K562 (cell line): Measurements from ENCODE around the gene AFF1. TPM values are rescaled to one million over a fixed set of nuclear protein-coding genes. Genes with fewer than 3 reads are reported as not detected.

Experiments
- CEBPB ChIP-seq: fragments of 450-650 bp; IDR thresholded peaks from 2 replicates; pipeline ENCODE4 v1.6.1; 2016; ENCODE audit warnings: missing genetic modification characterization, missing compliant biosample characterization
- CTBP1 ChIP-seq: fragments of 450-650 bp; IDR thresholded peaks from 2 replicates; pipeline ENCODE4 v1.6.1; 2016; ENCODE audit warnings: borderline replicate concordance
- KDM1A ChIP-seq, 2 experiments: fragments of 450-650 bp; IDR thresholded peaks; 2 replicates each; pipeline ENCODE4 v1.6.1; 2016; ENCODE audit warnings: mild to moderate bottlenecking in 2 of 2
- MAFK ChIP-seq: IDR thresholded peaks from 2 replicates; pipeline ENCODE4 v1.6.1; 2011; ENCODE audit warnings: low read length, improper control_type of control experiment
- PHF20 ChIP-seq: fragments of 450-650 bp; IDR thresholded peaks from 2 replicates; pipeline ENCODE4 v1.6.1; 2018; ENCODE audit not compliant: partially characterized antibody
- RBM25 ChIP-seq: fragments of 200-400 bp; formaldehyde crosslinking; IDR thresholded peaks from 2 replicates; pipeline ENCODE4 v1.6.1; 2018; ENCODE audit warnings: low read length, low read depth, moderate library complexity; ENCODE audit not compliant: severe bottlenecking
- ZNF282 ChIP-seq: sonication (generic); formaldehyde crosslinking; IDR thresholded peaks from 2 replicates; pipeline ENCODE4 v1.8.1; 2023; ENCODE audit warnings: missing genetic modification reagents
- polyA plus RNA-seq, 8 experiments: library from polyadenylated mRNA; depleted of rRNA in 4 of 8; stranded (reverse) in 5 of 8; unstranded in 3 of 8; fragments of >200 nt; fragmentation: Nextera tagmentation in 2 of 8; fragmentation: Illumina TruSeq in 1 of 8; extraction: Ambion mirVana in 2 of 8; extraction: Trizol in 1 of 8; gene quantifications; 2 replicates each; pipeline versions ENCODE4 v1.2.1 to v1.2.3, GENCODE V29; 2011 to 2014; ENCODE audit warnings: inconsistent platforms in 1 of 8, missing spikeins in 1 of 8
- total RNA-seq, 7 experiments: library from RNA; depleted of rRNA in 6 of 7; stranded (reverse); fragments of >200 nt in 6 of 7; fragmentation: Illumina TruSeq in 2 of 7; extraction: Trizol in 2 of 7; gene quantifications; 2 replicates each; pipeline versions ENCODE4 v1.2.1 to v1.2.3, GENCODE V29; 2011 to 2021; ENCODE audit warnings: low replicate concordance in 1 of 7
- TF ChIP-seq, protein P1 (sequence below): fragments of 150-350 bp; IDR thresholded peaks from 2 replicates; pipeline ENCODE4 v1.6.1; 2014; ENCODE audit warnings: low read depth, mild to moderate bottlenecking, low read length, borderline replicate concordance
- TF ChIP-seq, protein P2 (sequence below): fragments of 450-650 bp; IDR thresholded peaks from 2 replicates; pipeline ENCODE4 v1.6.1; 2016; ENCODE audit warnings: mild to moderate bottlenecking, moderate library complexity
- TF ChIP-seq, protein P3 (sequence below): fragments of 450-650 bp; IDR thresholded peaks from 2 replicates; pipeline ENCODE4 v1.6.1; 2016; ENCODE audit warnings: missing biosample characterization, missing genetic modification characterization

Gene AFF1
- total and polyA plus RNA-seq, 9 of the 15 experiments (the other 6 are each of a cell fraction or from before 2014, with no cell fraction given) = 4.1 to 47.5 (median 17.2) TPM

DNA sequence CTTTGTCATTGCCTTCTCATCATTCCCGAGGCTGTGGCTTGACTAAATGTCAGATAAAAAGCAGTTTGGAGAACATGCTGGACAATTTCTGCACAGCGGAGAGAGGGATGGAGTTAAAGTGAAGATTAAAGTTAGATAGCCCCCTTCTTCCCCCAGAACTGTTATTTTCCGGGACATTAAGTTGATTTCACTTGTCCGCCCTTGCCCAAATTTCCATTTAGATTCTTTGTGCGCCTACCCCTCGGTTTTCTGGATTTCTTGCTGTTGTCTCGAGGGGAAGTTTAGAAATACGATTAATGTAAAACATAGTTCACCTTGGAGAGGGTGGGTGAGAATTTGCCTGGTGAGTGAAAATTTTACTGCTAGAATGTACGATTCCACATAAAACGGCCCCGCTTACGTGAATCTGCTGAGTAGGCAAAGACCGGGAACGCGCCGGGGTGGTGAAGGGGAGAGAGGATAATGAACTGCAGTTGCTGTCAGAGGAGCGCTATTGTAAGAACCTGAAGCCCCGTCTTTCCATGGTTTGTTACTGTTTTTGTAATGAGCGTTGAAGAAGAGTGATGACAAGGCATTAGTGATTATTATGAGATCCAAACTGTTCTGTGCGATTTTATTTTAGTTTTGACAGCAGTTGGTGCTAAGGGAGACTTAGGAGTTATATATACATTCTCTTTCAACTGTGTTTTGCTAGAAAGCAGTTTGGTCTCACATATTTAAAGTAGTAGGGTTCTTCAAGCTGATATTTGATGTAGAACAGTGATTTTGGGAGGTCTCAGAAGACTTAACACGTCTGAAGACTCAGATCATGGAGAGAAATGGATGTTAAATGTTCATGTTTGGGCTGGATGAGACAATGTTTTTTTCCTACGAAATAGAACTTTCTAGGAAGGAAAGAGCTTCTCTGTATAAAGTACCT lies 73.0 kb downstream of the AFF1 start (continued):
- TF ChIP-seq, protein P1, sequence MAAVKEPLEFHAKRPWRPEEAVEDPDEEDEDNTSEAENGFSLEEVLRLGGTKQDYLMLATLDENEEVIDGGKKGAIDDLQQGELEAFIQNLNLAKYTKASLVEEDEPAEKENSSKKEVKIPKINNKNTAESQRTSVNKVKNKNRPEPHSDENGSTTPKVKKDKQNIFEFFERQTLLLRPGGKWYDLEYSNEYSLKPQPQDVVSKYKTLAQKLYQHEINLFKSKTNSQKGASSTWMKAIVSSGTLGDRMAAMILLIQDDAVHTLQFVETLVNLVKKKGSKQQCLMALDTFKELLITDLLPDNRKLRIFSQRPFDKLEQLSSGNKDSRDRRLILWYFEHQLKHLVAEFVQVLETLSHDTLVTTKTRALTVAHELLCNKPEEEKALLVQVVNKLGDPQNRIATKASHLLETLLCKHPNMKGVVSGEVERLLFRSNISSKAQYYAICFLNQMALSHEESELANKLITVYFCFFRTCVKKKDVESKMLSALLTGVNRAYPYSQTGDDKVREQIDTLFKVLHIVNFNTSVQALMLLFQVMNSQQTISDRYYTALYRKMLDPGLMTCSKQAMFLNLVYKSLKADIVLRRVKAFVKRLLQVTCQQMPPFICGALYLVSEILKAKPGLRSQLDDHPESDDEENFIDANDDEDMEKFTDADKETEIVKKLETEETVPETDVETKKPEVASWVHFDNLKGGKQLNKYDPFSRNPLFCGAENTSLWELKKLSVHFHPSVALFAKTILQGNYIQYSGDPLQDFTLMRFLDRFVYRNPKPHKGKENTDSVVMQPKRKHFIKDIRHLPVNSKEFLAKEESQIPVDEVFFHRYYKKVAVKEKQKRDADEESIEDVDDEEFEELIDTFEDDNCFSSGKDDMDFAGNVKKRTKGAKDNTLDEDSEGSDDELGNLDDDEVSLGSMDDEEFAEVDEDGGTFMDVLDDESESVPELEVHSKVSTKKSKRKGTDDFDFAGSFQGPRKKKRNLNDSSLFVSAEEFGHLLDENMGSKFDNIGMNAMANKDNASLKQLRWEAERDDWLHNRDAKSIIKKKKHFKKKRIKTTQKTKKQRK = no peak
- TF ChIP-seq, protein P2, sequence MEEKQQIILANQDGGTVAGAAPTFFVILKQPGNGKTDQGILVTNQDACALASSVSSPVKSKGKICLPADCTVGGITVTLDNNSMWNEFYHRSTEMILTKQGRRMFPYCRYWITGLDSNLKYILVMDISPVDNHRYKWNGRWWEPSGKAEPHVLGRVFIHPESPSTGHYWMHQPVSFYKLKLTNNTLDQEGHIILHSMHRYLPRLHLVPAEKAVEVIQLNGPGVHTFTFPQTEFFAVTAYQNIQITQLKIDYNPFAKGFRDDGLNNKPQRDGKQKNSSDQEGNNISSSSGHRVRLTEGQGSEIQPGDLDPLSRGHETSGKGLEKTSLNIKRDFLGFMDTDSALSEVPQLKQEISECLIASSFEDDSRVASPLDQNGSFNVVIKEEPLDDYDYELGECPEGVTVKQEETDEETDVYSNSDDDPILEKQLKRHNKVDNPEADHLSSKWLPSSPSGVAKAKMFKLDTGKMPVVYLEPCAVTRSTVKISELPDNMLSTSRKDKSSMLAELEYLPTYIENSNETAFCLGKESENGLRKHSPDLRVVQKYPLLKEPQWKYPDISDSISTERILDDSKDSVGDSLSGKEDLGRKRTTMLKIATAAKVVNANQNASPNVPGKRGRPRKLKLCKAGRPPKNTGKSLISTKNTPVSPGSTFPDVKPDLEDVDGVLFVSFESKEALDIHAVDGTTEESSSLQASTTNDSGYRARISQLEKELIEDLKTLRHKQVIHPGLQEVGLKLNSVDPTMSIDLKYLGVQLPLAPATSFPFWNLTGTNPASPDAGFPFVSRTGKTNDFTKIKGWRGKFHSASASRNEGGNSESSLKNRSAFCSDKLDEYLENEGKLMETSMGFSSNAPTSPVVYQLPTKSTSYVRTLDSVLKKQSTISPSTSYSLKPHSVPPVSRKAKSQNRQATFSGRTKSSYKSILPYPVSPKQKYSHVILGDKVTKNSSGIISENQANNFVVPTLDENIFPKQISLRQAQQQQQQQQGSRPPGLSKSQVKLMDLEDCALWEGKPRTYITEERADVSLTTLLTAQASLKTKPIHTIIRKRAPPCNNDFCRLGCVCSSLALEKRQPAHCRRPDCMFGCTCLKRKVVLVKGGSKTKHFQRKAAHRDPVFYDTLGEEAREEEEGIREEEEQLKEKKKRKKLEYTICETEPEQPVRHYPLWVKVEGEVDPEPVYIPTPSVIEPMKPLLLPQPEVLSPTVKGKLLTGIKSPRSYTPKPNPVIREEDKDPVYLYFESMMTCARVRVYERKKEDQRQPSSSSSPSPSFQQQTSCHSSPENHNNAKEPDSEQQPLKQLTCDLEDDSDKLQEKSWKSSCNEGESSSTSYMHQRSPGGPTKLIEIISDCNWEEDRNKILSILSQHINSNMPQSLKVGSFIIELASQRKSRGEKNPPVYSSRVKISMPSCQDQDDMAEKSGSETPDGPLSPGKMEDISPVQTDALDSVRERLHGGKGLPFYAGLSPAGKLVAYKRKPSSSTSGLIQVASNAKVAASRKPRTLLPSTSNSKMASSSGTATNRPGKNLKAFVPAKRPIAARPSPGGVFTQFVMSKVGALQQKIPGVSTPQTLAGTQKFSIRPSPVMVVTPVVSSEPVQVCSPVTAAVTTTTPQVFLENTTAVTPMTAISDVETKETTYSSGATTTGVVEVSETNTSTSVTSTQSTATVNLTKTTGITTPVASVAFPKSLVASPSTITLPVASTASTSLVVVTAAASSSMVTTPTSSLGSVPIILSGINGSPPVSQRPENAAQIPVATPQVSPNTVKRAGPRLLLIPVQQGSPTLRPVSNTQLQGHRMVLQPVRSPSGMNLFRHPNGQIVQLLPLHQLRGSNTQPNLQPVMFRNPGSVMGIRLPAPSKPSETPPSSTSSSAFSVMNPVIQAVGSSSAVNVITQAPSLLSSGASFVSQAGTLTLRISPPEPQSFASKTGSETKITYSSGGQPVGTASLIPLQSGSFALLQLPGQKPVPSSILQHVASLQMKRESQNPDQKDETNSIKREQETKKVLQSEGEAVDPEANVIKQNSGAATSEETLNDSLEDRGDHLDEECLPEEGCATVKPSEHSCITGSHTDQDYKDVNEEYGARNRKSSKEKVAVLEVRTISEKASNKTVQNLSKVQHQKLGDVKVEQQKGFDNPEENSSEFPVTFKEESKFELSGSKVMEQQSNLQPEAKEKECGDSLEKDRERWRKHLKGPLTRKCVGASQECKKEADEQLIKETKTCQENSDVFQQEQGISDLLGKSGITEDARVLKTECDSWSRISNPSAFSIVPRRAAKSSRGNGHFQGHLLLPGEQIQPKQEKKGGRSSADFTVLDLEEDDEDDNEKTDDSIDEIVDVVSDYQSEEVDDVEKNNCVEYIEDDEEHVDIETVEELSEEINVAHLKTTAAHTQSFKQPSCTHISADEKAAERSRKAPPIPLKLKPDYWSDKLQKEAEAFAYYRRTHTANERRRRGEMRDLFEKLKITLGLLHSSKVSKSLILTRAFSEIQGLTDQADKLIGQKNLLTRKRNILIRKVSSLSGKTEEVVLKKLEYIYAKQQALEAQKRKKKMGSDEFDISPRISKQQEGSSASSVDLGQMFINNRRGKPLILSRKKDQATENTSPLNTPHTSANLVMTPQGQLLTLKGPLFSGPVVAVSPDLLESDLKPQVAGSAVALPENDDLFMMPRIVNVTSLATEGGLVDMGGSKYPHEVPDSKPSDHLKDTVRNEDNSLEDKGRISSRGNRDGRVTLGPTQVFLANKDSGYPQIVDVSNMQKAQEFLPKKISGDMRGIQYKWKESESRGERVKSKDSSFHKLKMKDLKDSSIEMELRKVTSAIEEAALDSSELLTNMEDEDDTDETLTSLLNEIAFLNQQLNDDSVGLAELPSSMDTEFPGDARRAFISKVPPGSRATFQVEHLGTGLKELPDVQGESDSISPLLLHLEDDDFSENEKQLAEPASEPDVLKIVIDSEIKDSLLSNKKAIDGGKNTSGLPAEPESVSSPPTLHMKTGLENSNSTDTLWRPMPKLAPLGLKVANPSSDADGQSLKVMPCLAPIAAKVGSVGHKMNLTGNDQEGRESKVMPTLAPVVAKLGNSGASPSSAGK = no peak
- peak; percentile 98 for TF ChIP-seq MAFK
- 0 out of 2 replicates have a peak, but pooled peaks have one; percentile 44 for TF ChIP-seq CTBP1
- TF ChIP-seq RBM25 = no peak
- no peak for TF ChIP-seq PHF20
- no peak for TF ChIP-seq ZNF282 (CRISPR knock-in tag)
- no peak for TF ChIP-seq CEBPB (tag)
- TF ChIP-seq KDM1A (IDR thresholded peaks at IDR 0.05) = no peak
- TF ChIP-seq, protein P3, sequence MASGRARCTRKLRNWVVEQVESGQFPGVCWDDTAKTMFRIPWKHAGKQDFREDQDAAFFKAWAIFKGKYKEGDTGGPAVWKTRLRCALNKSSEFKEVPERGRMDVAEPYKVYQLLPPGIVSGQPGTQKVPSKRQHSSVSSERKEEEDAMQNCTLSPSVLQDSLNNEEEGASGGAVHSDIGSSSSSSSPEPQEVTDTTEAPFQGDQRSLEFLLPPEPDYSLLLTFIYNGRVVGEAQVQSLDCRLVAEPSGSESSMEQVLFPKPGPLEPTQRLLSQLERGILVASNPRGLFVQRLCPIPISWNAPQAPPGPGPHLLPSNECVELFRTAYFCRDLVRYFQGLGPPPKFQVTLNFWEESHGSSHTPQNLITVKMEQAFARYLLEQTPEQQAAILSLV = no peak
